ENCODE measurements around the gene SEMA5B. TPM values are rescaled to one million over a fixed set of nuclear protein-coding genes. Genes with fewer than 3 reads are reported as not detected.

Gene SEMA5B
- polyA plus RNA-seq, 1 donor (not counting 4 experiments of a cell fraction or from before 2014, with no cell fraction given): 0.04 TPM

DNA sequence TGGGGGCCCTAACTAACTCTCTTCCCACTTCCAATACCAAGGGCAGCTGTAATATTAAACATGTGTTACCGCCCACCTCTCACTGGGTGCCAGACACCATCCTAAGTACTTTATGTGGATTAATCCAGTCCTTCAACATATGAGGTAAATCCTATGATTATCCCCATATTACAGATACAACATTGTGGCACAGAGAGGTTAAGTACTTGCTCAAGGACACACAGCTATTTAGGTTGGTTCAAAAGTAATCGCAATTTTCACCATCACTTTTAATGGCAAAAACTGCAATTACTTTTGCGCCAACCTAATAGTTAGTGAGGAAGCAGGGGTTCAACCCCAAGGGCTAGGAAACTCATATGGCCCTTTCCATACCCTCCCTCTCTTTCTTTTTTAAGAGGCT is 100.8 kb downstream of the SEMA5B start:
- Histone ChIP-seq H3K36me3 (ENCODE audit: control insufficient read depth in 2 of 2, extremely low read depth in 1 of 2, insufficient read depth in 2 of 2, low read length in 2 of 2) (no peaks in the 10 kb centered on the region), H3K27ac (ENCODE audit: control insufficient read depth, insufficient read depth, low read length) (no peak overlapping the region), H3K27me3 (ENCODE audit: control insufficient read depth, extremely low read depth, insufficient read depth, low read length) (peaks cover 17% of the 10 kb centered on the region), H3K9ac (ENCODE audit: control insufficient read depth, extremely low read depth, insufficient read depth, low read length) (no peak overlapping the region), H2AFZ (ENCODE audit: control insufficient read depth, low read length) (no peak overlapping the region), H4K20me1 (ENCODE audit: control insufficient read depth, extremely low read depth, insufficient read depth, low read length) (no peaks in the 10 kb centered on the region), H3K4me3 (ENCODE audit: control insufficient read depth in 2 of 3, extremely low read depth in 1 of 3, insufficient read depth in 2 of 3, low read depth in 1 of 3, low read length in 3 of 3) (no peak overlapping the region), H3K4me2 (ENCODE audit: control insufficient read depth, extremely low read depth, insufficient read depth, low read depth, low read length) (no peak overlapping the region), H3K79me2 (ENCODE audit: control insufficient read depth, insufficient read depth, low read length) (no peaks in the 10 kb centered on the region), H3K9me1 (ENCODE audit: control insufficient read depth, extremely low read depth, insufficient read depth, low read length) (no peaks in the 10 kb centered on the region), H3K9me3 (ENCODE audit: control insufficient read depth, low read depth, low read length) (no peaks in the 10 kb centered on the region), H3K4me1 (ENCODE audit: control insufficient read depth, extremely low read depth, insufficient read depth, low read length) (peaks cover 29% of the 10 kb centered on the region)
- dilution Hi-C loops (cut with MboI; ENCODE audit: extremely low pct_ligation_motif_present, low sequenced_read_pairs): no loop called here
- FAIRE-seq (no peak), DNase-seq (ENCODE audit: low read depth, low spot score) (no peak)
- TF ChIP-seq EZH2 (IDR thresholded peaks at IDR 0.05; ENCODE audit: low read length): no peak
- TF ChIP-seq, protein P1, sequence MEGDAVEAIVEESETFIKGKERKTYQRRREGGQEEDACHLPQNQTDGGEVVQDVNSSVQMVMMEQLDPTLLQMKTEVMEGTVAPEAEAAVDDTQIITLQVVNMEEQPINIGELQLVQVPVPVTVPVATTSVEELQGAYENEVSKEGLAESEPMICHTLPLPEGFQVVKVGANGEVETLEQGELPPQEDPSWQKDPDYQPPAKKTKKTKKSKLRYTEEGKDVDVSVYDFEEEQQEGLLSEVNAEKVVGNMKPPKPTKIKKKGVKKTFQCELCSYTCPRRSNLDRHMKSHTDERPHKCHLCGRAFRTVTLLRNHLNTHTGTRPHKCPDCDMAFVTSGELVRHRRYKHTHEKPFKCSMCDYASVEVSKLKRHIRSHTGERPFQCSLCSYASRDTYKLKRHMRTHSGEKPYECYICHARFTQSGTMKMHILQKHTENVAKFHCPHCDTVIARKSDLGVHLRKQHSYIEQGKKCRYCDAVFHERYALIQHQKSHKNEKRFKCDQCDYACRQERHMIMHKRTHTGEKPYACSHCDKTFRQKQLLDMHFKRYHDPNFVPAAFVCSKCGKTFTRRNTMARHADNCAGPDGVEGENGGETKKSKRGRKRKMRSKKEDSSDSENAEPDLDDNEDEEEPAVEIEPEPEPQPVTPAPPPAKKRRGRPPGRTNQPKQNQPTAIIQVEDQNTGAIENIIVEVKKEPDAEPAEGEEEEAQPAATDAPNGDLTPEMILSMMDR (optimal IDR thresholded peaks at IDR 0.05 in 1 of 3, IDR thresholded peaks at IDR 0.05 in 1 of 3, conservative IDR thresholded peaks at IDR 0.05 in 1 of 3; ENCODE audit: extremely low read depth in 1 of 3, insufficient read depth in 2 of 3, low read length in 3 of 3): no peak

DNA sequence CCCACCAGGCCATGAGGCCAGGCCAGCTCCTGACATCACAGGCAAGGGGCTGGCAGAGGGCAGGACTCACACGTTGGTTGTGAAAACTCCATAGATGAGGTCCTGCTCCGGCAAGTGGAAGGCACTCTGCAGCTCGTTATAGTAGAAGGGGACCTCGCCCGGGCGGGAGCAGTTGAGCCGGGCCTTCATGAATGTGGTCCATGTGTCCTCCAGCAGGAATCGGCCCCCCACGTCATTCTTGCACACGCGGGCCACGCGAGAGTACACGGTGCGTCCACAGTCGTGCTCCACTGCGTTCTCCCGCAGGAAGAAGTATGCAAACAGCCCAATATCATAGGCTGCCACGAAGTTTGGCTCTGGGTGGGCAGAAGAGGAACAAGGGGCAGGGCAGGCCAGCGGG is 101.2 kb downstream of the SEMA5B start:
- TF ChIP-seq EZH2 (IDR thresholded peaks at IDR 0.05; ENCODE audit: low read length): no peak
- TF ChIP-seq, protein P1 (optimal IDR thresholded peaks at IDR 0.05 in 1 of 3, IDR thresholded peaks at IDR 0.05 in 1 of 3, conservative IDR thresholded peaks at IDR 0.05 in 1 of 3; ENCODE audit: extremely low read depth in 1 of 3, insufficient read depth in 2 of 3, low read length in 3 of 3): no peak
- no peak overlapping the region for H3K4me2 ChIP-seq (ENCODE audit: control insufficient read depth, extremely low read depth, insufficient read depth, low read depth, low read length)
- H3K4me1 ChIP-seq (ENCODE audit: control insufficient read depth, extremely low read depth, insufficient read depth, low read length): peaks cover 24% of the 10 kb centered on the region
- no peak overlapping the region for H2AFZ ChIP-seq (ENCODE audit: control insufficient read depth, low read length)
- no peak overlapping the region for H3K27ac ChIP-seq (ENCODE audit: control insufficient read depth, insufficient read depth, low read length)
- dilution Hi-C loops (cut with MboI; ENCODE audit: extremely low pct_ligation_motif_present, low sequenced_read_pairs): no loop called here
- H3K9me3 ChIP-seq (ENCODE audit: control insufficient read depth, low read depth, low read length): no peaks in the 10 kb centered on the region
- no peak overlapping the region for H3K9ac ChIP-seq (ENCODE audit: control insufficient read depth, extremely low read depth, insufficient read depth, low read length)
- H3K36me3 ChIP-seq (ENCODE audit: control insufficient read depth in 2 of 2, extremely low read depth in 1 of 2, insufficient read depth in 2 of 2, low read length in 2 of 2): no peaks in the 10 kb centered on the region
- no peak for DNase-seq (ENCODE audit: low read depth, low spot score)
- H4K20me1 ChIP-seq (ENCODE audit: control insufficient read depth, extremely low read depth, insufficient read depth, low read length): no peaks in the 10 kb centered on the region
- H3K27me3 ChIP-seq (ENCODE audit: control insufficient read depth, extremely low read depth, insufficient read depth, low read length): peaks cover 22% of the 10 kb centered on the region
- H3K79me2 ChIP-seq (ENCODE audit: control insufficient read depth, insufficient read depth, low read length): no peaks in the 10 kb centered on the region
- no peaks in the 10 kb centered on the region for H3K9me1 ChIP-seq (ENCODE audit: control insufficient read depth, extremely low read depth, insufficient read depth, low read length)
- no peak overlapping the region for H3K4me3 ChIP-seq (ENCODE audit: control insufficient read depth in 2 of 3, extremely low read depth in 1 of 3, insufficient read depth in 2 of 3, low read depth in 1 of 3, low read length in 3 of 3)
- FAIRE-seq: no peak
